Smooth muscle cell (in vitro differentiated cells): ENCODE measurements around the gene TOR1AIP2. TPM values are rescaled to one million over a fixed set of nuclear protein-coding genes. Genes with fewer than 3 reads are reported as not detected.

Source experiments
- DNase-seq: peaks from one replicate; lab custom pipeline; 2025; ENCODE audit not compliant: unreplicated experiment; lab: John Stamatoyannopoulos, UW
- H2AFZ ChIP-seq: fragments of 200-600 bp; sonication (generic); 2 replicates; pipeline ENCODE4 v1.6.0; 2016; ENCODE audit warnings: antibody characterized with exemption, low read depth, mild to moderate bottlenecking
- H3F3A ChIP-seq: fragments of 200-600 bp; sonication (generic); 2 replicates; pipeline ENCODE4 v1.6.0; 2017; ENCODE audit warnings: antibody characterized with exemption, low read depth
- H3K27ac ChIP-seq: fragments of 200-600 bp; sonication (generic); 2 replicates; pipeline ENCODE4 v1.5.1; 2016; ENCODE audit warnings: low read depth, mild to moderate bottlenecking
- H3K27me3 ChIP-seq: fragments of 200-600 bp; sonication (generic); 2 replicates; pipeline ENCODE4 v1.6.1; 2016; ENCODE audit warnings: low read depth, mild to moderate bottlenecking
- H3K36me3 ChIP-seq: fragments of 200-600 bp; sonication (generic); 2 replicates; pipeline ENCODE4 v1.5.1; 2016; ENCODE audit warnings: low read depth
- H3K4me1 ChIP-seq: fragments of 200-600 bp; sonication (generic); 2 replicates; pipeline ENCODE4 v1.5.1; 2016; ENCODE audit warnings: low read depth
- H3K4me2 ChIP-seq: fragments of 200-600 bp; sonication (generic); 2 replicates; pipeline ENCODE4 v1.6.0; 2016; ENCODE audit warnings: mild to moderate bottlenecking
- H3K4me3 ChIP-seq: fragments of 200-600 bp; sonication (generic); 2 replicates; pipeline ENCODE4 v1.5.1; 2016; ENCODE audit warnings: mild to moderate bottlenecking
- H3K79me2 ChIP-seq: fragments of 200-600 bp; sonication (generic); 2 replicates; pipeline ENCODE4 v1.6.0; 2016; ENCODE audit warnings: low read depth, mild to moderate bottlenecking
- H3K9ac ChIP-seq: fragments of 200-600 bp; sonication (generic); 2 replicates; pipeline ENCODE4 v1.6.0; 2016; ENCODE audit warnings: low read depth
- H3K9me3 ChIP-seq: fragments of 200-600 bp; sonication (generic); replicated peaks from 2 replicates; pipeline ENCODE4 v1.5.1; 2016; ENCODE audit warnings: low read depth
- H4K20me1 ChIP-seq: fragments of 200-600 bp; sonication (generic); 2 replicates; pipeline ENCODE4 v1.6.0; 2016; ENCODE audit warnings: low read depth
- CTCF ChIP-seq: fragments of 200-600 bp; sonication (generic); IDR thresholded peaks from 2 replicates; pipeline ENCODE4 v1.5.1; 2017; ENCODE audit warnings: borderline replicate concordance, mild to moderate bottlenecking, antibody characterized with exemption; ENCODE audit not compliant: insufficient read depth, poor library complexity, severe bottlenecking
- WGBS: methylation state at CpG from one replicate; pipeline ENCODE4 v1.1.7; 2016; ENCODE audit warnings: low lambda C conversion rate; 5-methylcytosine and 5-hydroxymethylcytosine counted together
- polyA plus RNA-seq: library from polyadenylated mRNA; unstranded; fragments of >200 nt; fragmentation: Nextera tagmentation; extraction: Ambion mirVana; gene quantifications from 2 replicates; pipeline ENCODE4 v1.2.1, GENCODE V29; 2016
- total RNA-seq: library from RNA; depleted of rRNA; stranded (reverse); fragments of >200 nt; gene quantifications from 2 replicates; pipeline ENCODE4 v1.2.3, GENCODE V29; 2014

Gene TOR1AIP2
- total and polyA plus RNA-seq, 2 experiments from 2014 or later: 14.2 to 105 TPM

DNA sequence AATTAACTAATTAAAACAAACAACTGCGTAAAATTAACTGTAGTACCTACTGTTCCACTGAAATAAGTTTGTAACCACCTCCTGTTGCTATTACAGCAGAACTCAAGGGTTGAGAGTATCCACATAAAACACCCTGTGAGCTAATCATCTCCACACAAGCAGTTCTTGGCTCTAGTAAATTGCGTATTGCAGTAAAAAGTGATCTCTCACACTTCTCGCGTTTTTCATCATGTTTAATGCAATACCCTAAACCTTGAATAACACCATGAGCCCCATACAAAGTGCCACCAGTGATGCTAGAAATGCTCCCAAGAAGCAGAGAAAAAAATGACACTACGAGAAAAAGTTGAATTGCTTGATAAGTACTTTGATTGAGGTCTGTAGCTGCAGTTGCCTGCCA is 47.7 kb upstream of the TOR1AIP2 start:
- no peak overlapping the region for H2AFZ ChIP-seq
- no peak overlapping the region for H3K9ac ChIP-seq
- H3K27me3 ChIP-seq: no peaks in the 10 kb centered on the region
- H3K79me2 ChIP-seq: no peaks in the 10 kb centered on the region
- WGBS: 91% methylated on average over 5 of the region's 5 CpGs
- H3K9me3 ChIP-seq: no peaks in the 10 kb centered on the region
- no peak overlapping the region for H3K4me2 ChIP-seq
- peaks cover 14% of the 10 kb centered on the region for H3K4me1 ChIP-seq
- H3K4me3 ChIP-seq: no peak overlapping the region
- no peaks in the 10 kb centered on the region for H3F3A ChIP-seq
- no peaks in the 10 kb centered on the region for H4K20me1 ChIP-seq
- H3K27ac ChIP-seq: no peak overlapping the region
- TF ChIP-seq CTCF: no peak
- no peak for DNase-seq
- no peaks in the 10 kb centered on the region for H3K36me3 ChIP-seq

DNA sequence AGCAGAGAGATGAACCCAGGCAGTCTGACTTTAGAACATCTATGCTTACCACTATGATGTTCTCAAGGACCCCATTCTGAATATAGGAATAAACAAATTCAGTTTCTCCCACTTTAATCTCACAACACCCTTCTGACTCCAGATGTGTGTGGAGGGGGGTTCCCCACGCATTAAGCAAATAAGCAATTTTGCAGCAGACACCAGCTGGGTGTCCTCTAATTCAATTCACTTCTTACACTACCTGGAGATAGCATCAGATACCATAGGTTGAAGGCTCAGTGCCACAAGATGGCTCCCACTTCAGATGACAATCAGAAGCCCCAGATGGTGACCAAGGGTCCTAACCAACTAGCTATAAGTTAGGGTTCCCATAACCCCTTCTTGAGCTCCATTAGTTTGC is 46.7 kb upstream of the TOR1AIP2 start:
- no peaks in the 10 kb centered on the region for H3K27me3 ChIP-seq
- no peak overlapping the region for H3K27ac ChIP-seq
- TF ChIP-seq CTCF: no peak
- no peak overlapping the region for H3K9ac ChIP-seq
- no peak for DNase-seq
- H3K36me3 ChIP-seq: peaks cover 3% of the 10 kb centered on the region
- H3K4me1 ChIP-seq: peaks cover 13% of the 10 kb centered on the region
- no peak overlapping the region for H3K4me2 ChIP-seq
- H3K9me3 ChIP-seq: no peaks in the 10 kb centered on the region
- H3K79me2 ChIP-seq: no peaks in the 10 kb centered on the region
- 100% methylated on average over 1 of the region's 1 CpG for WGBS
- H3K4me3 ChIP-seq: no peak overlapping the region
- no peak overlapping the region for H2AFZ ChIP-seq
- H4K20me1 ChIP-seq: no peaks in the 10 kb centered on the region
- H3F3A ChIP-seq: no peaks in the 10 kb centered on the region

DNA sequence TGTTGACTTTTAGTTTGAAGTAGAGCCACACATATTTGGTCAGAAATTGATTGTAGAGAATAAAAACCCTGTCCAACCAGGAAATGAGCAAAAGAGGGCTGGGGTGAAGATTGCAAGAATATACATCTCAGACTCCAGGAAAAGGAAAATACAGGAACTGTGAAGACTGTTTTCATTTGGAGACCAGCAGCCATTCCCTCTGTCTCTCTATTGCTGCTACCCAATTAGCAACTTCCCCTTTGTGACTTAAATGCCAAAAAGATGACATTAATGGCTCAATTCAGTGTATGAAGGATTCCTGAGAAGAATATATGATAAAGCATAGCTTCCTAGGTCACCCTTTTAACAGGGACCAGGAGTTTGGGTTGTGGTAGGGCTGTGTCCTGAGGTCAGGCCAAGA is 45.4 kb upstream of the TOR1AIP2 start:
- Histone ChIP-seq H3K9me3 (no peaks in the 10 kb centered on the region), H3K27ac (no peak overlapping the region), H3K4me1 (peaks cover 13% of the 10 kb centered on the region), H3K36me3 (peaks cover 13% of the 10 kb centered on the region), H2AFZ (no peak overlapping the region), H3K79me2 (no peaks in the 10 kb centered on the region), H3K4me3 (no peak overlapping the region), H3F3A (no peaks in the 10 kb centered on the region), H3K9ac (no peak overlapping the region), H4K20me1 (no peaks in the 10 kb centered on the region), H3K27me3 (no peaks in the 10 kb centered on the region), H3K4me2 (no peak overlapping the region)
- TF ChIP-seq CTCF: no peak
- no peak for DNase-seq

DNA sequence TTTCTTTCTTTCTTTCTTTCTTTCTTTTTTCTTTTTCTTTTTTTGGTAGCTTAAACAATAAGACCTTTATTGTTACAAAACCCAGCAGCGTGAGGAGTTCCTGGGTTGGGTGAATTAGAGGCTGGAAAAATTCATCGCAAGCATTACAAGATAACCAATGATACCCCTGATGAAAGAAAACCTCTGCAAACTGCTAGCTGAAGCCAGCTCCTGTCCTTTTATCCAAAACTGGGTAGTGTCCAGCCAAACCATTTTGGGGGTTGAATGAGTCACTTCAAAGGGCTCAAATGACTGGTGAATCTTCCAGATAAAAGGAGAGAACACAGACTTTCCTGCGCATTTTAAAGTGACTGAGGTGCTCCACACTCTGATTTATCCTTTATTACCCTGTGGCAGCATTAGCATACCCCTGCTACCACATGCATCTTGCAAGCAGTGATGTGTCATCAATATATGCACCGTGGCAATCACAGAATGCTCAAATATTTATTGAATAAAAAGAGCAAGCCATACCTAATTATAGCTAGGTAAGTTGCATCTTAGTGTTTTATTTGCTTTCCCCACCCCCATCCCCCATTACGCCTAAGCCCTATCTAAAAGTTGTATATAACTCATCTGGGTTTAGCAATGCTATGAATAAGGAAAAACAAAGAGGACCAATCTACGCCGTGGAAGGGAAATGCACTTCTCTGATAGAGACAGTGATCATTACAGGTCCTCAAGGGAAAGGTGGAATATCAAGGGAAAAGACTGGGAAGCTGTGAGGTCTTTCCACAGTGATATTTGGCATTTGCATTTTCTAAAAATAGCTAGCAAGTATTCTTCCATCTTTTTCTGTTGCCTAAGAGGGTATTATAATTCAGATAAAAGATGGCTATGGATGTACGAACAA is 44.6 kb upstream of the TOR1AIP2 start:
- Histone ChIP-seq H3K36me3 (peaks cover 16% of the 10 kb centered on the region), H3K27me3 (no peaks in the 10 kb centered on the region), H3F3A (no peaks in the 10 kb centered on the region), H3K9ac (no peak overlapping the region), H4K20me1 (no peaks in the 10 kb centered on the region), H3K27ac (no peak overlapping the region), H3K4me1 (peaks cover 13% of the 10 kb centered on the region), H3K4me2 (no peak overlapping the region), H3K79me2 (no peaks in the 10 kb centered on the region), H3K4me3 (no peak overlapping the region), H2AFZ (no peak overlapping the region), H3K9me3 (no peaks in the 10 kb centered on the region)
- no peak for TF ChIP-seq CTCF
- no peak for DNase-seq
- 72% methylated on average over 8 of the region's 8 CpGs for WGBS
